ENCODE results near the gene OR6F1.
A peak's percentile ranks its signal among the peaks of the same experiment; 100 is the strongest.
"Not testable (repeated sequence)": the region's sequence is repeated elsewhere in the genome, so short reads cannot be mapped to it uniquely, and the experiment has no call there.

OR6F1 gene

GRCh38 chr1:247716546-247716945, at the start of gene OR6F1:
Gene OR6F1, minus strand, starts transcription at chr1:247716646. Its CDS starts 3,891 bp downstream, at chr1:247712755.
- no peak for DNase-seq (ENCODE audit: low spot score)

- DNase-seq (ENCODE audit: low spot score) = no peak
These were observed 44.0 kb upstream of the OR6F1 start, which contains the start of gene OR1C1 for GRCh38 chr1:247760456-247760855. Gene OR1C1, minus strand, starts transcription at chr1:247760556. Its CDS starts 2,150 bp downstream, at chr1:247758406.

- not testable (repeated sequence) for DNase-seq (ENCODE audit: low spot score)
These were observed 37.9 kb upstream of the OR6F1 start for GRCh38 chr1:247754311-247754710.

- no peak for DNase-seq (ENCODE audit: low spot score)
These were observed 33.4 kb upstream of the OR6F1 start for GRCh38 chr1:247749870-247750269.

GRCh38 chr1:247748041-247748440, 31.6 kb upstream of the OR6F1 start, which contains the start of gene OR14A2:
Gene OR14A2, minus strand, starts transcription at chr1:247748141.
- DNase-seq (ENCODE audit: low spot score) = no peak

- no peak for DNase-seq (ENCODE audit: low spot score)
These were observed 31.2 kb upstream of the OR6F1 start for GRCh38 chr1:247747616-247748015.

- no peak for DNase-seq (ENCODE audit: low spot score)
These were observed 30.0 kb upstream of the OR6F1 start for GRCh38 chr1:247746391-247746935.

GRCh38 chr1:247742215-247742760, 25.8 kb upstream of the OR6F1 start:
- not testable (repeated sequence) for DNase-seq (ENCODE audit: low spot score)

GRCh38 chr1:247741756-247742155, 25.3 kb upstream of the OR6F1 start:
- no peak for DNase-seq (ENCODE audit: low spot score)

- no peak for DNase-seq (ENCODE audit: low spot score)
These were observed 24.3 kb upstream of the OR6F1 start for GRCh38 chr1:247740721-247741120.

GRCh38 chr1:247738315-247738714, 21.9 kb upstream of the OR6F1 start, which contains the start of gene OR14K1:
Gene OR14K1, plus strand, starts transcription at chr1:247738615. Its CDS starts 0 bp downstream, at chr1:247738615.
- no peak for DNase-seq (ENCODE audit: low spot score)

- DNase-seq (ENCODE audit: low spot score) = no peak
These were observed 4.8 kb upstream of the OR6F1 start for GRCh38 chr1:247721222-247721621.

GRCh38 chr1:247713753-247714152, 2.7 kb downstream of the OR6F1 start:
- no peak for DNase-seq (ENCODE audit: low spot score)

GRCh38 chr1:247710681-247711080, 5.8 kb downstream of the OR6F1 start:
- not testable (repeated sequence) for DNase-seq (ENCODE audit: low spot score)

GRCh38 chr1:247701338-247701737, 15.1 kb downstream of the OR6F1 start:
- no peak for DNase-seq (ENCODE audit: low spot score)

- DNase-seq (ENCODE audit: low spot score) = peak; percentile 59
These were observed 35.1 kb downstream of the OR6F1 start for GRCh38 chr1:247681288-247681897.

- DNase-seq (ENCODE audit: low spot score) = no peak
These were observed 36.3 kb downstream of the OR6F1 start for GRCh38 chr1:247680171-247680570.

- DNase-seq (ENCODE audit: low spot score) = no peak
These were observed 36.8 kb downstream of the OR6F1 start, which contains the start of gene OR13G1 for GRCh38 chr1:247679639-247680038. Gene OR13G1, minus strand, starts transcription at chr1:247679739. Its CDS starts 6,698 bp downstream, at chr1:247673041.

GRCh38 chr1:247669225-247669624, 47.2 kb downstream of the OR6F1 start:
- no peak for DNase-seq (ENCODE audit: low spot score)
